Mesenchymal stem cell (in vitro differentiated cells and primary cell): ENCODE measurements around the gene PDGFRB.
A peak's percentile ranks its signal among the peaks of the same experiment; 100 is the strongest.

Experiments used
- DNase-seq: peaks from one replicate; pipeline ENCODE4 v3.0.0-alpha.2; 2013
- H2AFZ ChIP-seq: one replicate; pipeline ENCODE4 v1.6.1; 2013; ENCODE audit warnings: low read depth, mild to moderate bottlenecking, control low read depth, inconsistent platforms, low read length, moderate library complexity
- H2AK5ac ChIP-seq: 2 replicates; pipeline ENCODE4 v1.6.1; 2013; ENCODE audit warnings: low read length, moderate library complexity, mild to moderate bottlenecking, inconsistent platforms; ENCODE audit not compliant: severe bottlenecking
- H2BK120ac ChIP-seq: one replicate; pipeline ENCODE4 v1.6.1; 2013; ENCODE audit warnings: low read depth, mild to moderate bottlenecking, inconsistent platforms, low read length, moderate library complexity
- H2BK12ac ChIP-seq, 2 experiments: one replicate each; pipeline ENCODE4 v1.6.1; 2013; ENCODE audit warnings: inconsistent platforms in 2 of 2, low read length in 2 of 2, mild to moderate bottlenecking in 2 of 2, moderate library complexity in 2 of 2, control low read depth in 1 of 2
- H2BK15ac ChIP-seq: one replicate; pipeline ENCODE4 v1.6.1; 2013; ENCODE audit warnings: mild to moderate bottlenecking, low read depth, inconsistent platforms; ENCODE audit not compliant: poor library complexity, severe bottlenecking
- H2BK5ac ChIP-seq: 2 replicates; pipeline ENCODE4 v1.6.1; 2013; ENCODE audit warnings: low read depth, mild to moderate bottlenecking, low read length, control low read depth, inconsistent platforms; ENCODE audit not compliant: poor library complexity, severe bottlenecking
- H3K14ac ChIP-seq, 2 experiments: one replicate each; pipeline ENCODE4 v1.6.1; 2013; ENCODE audit warnings: inconsistent platforms in 2 of 2, low read length in 2 of 2, control low read depth in 1 of 2, mild to moderate bottlenecking in 1 of 2, moderate library complexity in 1 of 2
- H3K18ac ChIP-seq, 2 experiments: one replicate each; pipeline ENCODE4 v1.6.1; 2013; ENCODE audit warnings: inconsistent platforms in 2 of 2, low read length in 2 of 2, control low read depth in 1 of 2, low read depth in 1 of 2, mild to moderate bottlenecking in 1 of 2
- H3K23ac ChIP-seq, 2 experiments: one replicate each; pipeline ENCODE4 v1.6.1; 2013; ENCODE audit warnings: inconsistent platforms in 2 of 2, low read length in 2 of 2, mild to moderate bottlenecking in 2 of 2, moderate library complexity in 2 of 2, control low read depth in 1 of 2
- H3K27ac ChIP-seq: 2 replicates; pipeline ENCODE4 v1.5.1; 2013; ENCODE audit warnings: mild to moderate bottlenecking, moderate library complexity, low read length, control low read depth, inconsistent platforms; ENCODE audit not compliant: poor library complexity, severe bottlenecking
- H3K27me3 ChIP-seq, 2 experiments: 2 replicates each; pipeline versions ENCODE4 v1.6.1 to v1.7.0; 2013; ENCODE audit warnings: low read length in 2 of 2, mild to moderate bottlenecking in 2 of 2, moderate library complexity in 2 of 2, control low read depth in 1 of 2, inconsistent platforms in 1 of 2; ENCODE audit not compliant: control insufficient read depth in 1 of 2, insufficient read depth in 1 of 2
- H3K36me3 ChIP-seq, 2 experiments: 2 replicates each; pipeline versions ENCODE4 v1.6.1 to v1.7.0; 2013; ENCODE audit warnings: low read length in 2 of 2, control low read depth in 1 of 2, inconsistent platforms in 1 of 2, low read depth in 1 of 2, mild to moderate bottlenecking in 1 of 2; ENCODE audit not compliant: insufficient read depth in 2 of 2, control insufficient read depth in 1 of 2
- H3K4ac ChIP-seq, 2 experiments: one replicate each; pipeline ENCODE4 v1.6.1; 2013; ENCODE audit warnings: inconsistent platforms in 2 of 2, low read length in 2 of 2, mild to moderate bottlenecking in 2 of 2, moderate library complexity in 2 of 2, control low read depth in 1 of 2, low read depth in 1 of 2
- H3K4me1 ChIP-seq: 2 replicates; pipeline ENCODE4 v1.6.1; 2013; ENCODE audit warnings: low read depth, low read length, control low read depth; ENCODE audit not compliant: control insufficient read depth, insufficient read depth
- H3K4me2 ChIP-seq: 2 replicates; pipeline ENCODE4 v1.6.1; 2013; ENCODE audit warnings: low read length, mild to moderate bottlenecking, inconsistent platforms; ENCODE audit not compliant: poor library complexity, severe bottlenecking
- H3K4me3 ChIP-seq, 2 experiments: 2 replicates each; pipeline versions ENCODE4 v1.5.1 to v1.7.0; 2013; ENCODE audit warnings: low read length in 2 of 2, mild to moderate bottlenecking in 2 of 2, control low read depth in 1 of 2, low read depth in 1 of 2; ENCODE audit not compliant: insufficient read depth in 1 of 2
- H3K79me1 ChIP-seq: replicated peaks from 2 replicates; pipeline ENCODE4 v1.6.1; 2013; ENCODE audit warnings: mild to moderate bottlenecking, control low read depth, low read length, inconsistent platforms; ENCODE audit not compliant: poor library complexity, severe bottlenecking
- H3K9ac ChIP-seq: 2 replicates; pipeline ENCODE4 v1.7.0; 2013; ENCODE audit warnings: mild to moderate bottlenecking, low read length, moderate library complexity
- H3K9me3 ChIP-seq: 2 replicates; pipeline ENCODE4 v1.7.0; 2013; ENCODE audit warnings: mild to moderate bottlenecking, low read length; ENCODE audit not compliant: control insufficient read depth
- H4K8ac ChIP-seq: one replicate; pipeline ENCODE4 v1.6.1; 2013; ENCODE audit warnings: inconsistent platforms, mild to moderate bottlenecking, low read length, moderate library complexity
- H4K91ac ChIP-seq: one replicate; pipeline ENCODE4 v1.6.1; 2013; ENCODE audit warnings: mild to moderate bottlenecking, low read length, inconsistent platforms
- WGBS: methylation state at CpG from one replicate; pipeline ENCODE4 v1.1.7; 2013; ENCODE audit warnings: mixed read lengths; 5-methylcytosine and 5-hydroxymethylcytosine counted together

Gene PDGFRB

GRCh38 chr5:150148117-150148927 lies 7.3 kb downstream of the PDGFRB start:
- Histone ChIP-seq H2BK12ac (peak overlapping the region in 1 of 2 experiments; percentile 80), H3K18ac (peak overlapping the region in 1 of 2 experiments; percentile 28), H3K9ac (peak overlapping the region; percentile 82), H3K4ac (no peak overlapping the region), H2BK5ac (no peak overlapping the region), H3K27me3 (no peaks in the 10 kb centered on the region), H3K79me1 (peaks cover 21% of the 10 kb centered on the region), H2BK15ac (peak overlapping the region; percentile 4), H3K9me3 (no peaks in the 10 kb centered on the region), H3K4me1 (peaks cover 65% of the 10 kb centered on the region), H2AFZ (no peak overlapping the region), H4K8ac (peak overlapping the region; percentile 55), H3K4me3 (peak overlapping the region in 1 of 2 experiments; percentile 70), H3K27ac (no peak overlapping the region), H3K23ac (no peak overlapping the region), H3K36me3 (peaks cover 54 to 75% of the 10 kb centered on the region in 2 experiments), H3K4me2 (no peak overlapping the region), H2BK120ac (no peak overlapping the region), H2AK5ac (no peak overlapping the region), H4K91ac (no peak overlapping the region), H3K14ac (peak overlapping the region in 1 of 2 experiments; percentile 38)
- WGBS: 97% methylated on average over 10 of the region's 11 CpGs
- no peak for DNase-seq

DNA sequence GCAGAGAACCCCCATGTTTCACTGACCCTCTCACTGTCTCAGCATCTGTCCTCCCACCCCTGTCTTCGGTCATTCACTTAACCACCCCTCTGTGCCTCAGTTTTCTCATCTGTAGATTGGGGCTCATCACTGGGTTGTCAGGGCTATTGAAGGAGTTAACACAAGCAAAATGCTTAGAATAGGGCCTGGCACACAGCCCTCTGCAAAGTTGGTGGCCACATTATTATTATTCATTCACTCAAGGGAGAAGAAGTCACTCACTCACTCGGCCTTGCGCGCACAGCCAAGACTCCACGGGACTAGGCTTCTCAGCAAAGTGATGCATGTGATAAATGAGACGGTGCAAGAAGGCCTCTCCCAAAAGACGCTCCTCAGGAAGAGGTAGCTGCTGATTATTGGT lies 8.0 kb downstream of the PDGFRB start:
- Histone ChIP-seq H2BK5ac (no peak overlapping the region), H3K18ac (peak overlapping the region; percentile 30 to 72), H3K9ac (peak overlapping the region; percentile 82), H3K4me1 (peaks cover 63% of the 10 kb centered on the region), H4K8ac (peak overlapping the region; percentile 71), H3K27me3 (no peaks in the 10 kb centered on the region), H3K4me2 (no peak overlapping the region), H3K4me3 (peak overlapping the region in 1 of 2 experiments; percentile 70), H3K23ac (no peak overlapping the region), H2BK15ac (no peak overlapping the region), H3K27ac (no peak overlapping the region), H3K4ac (peak overlapping the region in 1 of 2 experiments; percentile 77), H2AFZ (no peak overlapping the region), H4K91ac (no peak overlapping the region), H2BK120ac (no peak overlapping the region), H3K9me3 (no peaks in the 10 kb centered on the region), H3K79me1 (peaks cover 21% of the 10 kb centered on the region), H2AK5ac (peak overlapping the region; percentile 73), H2BK12ac (peak overlapping the region in 1 of 2 experiments; percentile 21), H3K36me3 (peaks cover 49 to 68% of the 10 kb centered on the region in 2 experiments), H3K14ac (no peak overlapping the region)
- 93% methylated on average over 7 of the region's 7 CpGs for WGBS
- no peak for DNase-seq

DNA sequence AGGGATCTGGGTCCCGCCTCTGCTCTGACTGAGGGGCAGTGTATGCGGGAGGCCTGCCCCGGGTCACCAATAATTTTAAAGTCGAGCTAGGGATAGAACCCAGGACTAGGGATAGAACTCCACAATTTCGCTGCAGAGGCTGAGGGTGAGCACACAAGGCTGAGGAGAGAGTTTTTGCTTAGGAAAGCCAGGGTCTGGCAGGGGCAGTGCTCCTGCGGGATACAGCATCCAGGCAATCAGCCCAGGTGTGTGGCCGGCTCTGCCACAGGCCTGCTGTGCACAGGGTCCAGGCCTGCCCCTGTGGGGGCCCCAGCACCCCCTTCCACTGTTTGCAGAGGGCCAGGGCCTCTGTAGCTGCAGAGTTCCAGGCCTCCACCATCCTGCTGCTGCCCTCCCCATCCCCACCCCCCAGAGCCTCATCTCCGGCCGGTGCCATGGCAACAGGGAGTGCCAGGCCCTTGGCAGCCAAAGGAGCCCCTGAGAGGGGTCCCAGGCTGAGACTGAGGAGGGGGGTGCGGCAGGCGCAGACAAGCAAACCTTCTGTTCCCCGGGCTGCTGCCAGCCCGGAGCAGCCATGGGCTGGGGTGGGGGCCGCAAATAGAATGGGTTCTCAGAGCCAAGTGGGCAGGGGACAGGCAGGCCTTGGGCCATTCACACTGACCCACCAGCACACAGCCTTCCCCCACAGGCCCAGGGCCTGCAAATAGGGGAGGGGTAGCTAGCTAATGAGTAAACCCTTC lies 8.6 kb downstream of the PDGFRB start:
- Histone ChIP-seq H4K91ac (peak overlapping the region; percentile 66), H3K14ac (peak overlapping the region in 1 of 2 experiments; percentile 71), H3K27ac (no peak overlapping the region), H2BK5ac (no peak overlapping the region), H3K4ac (peak overlapping the region; percentile 26 to 77), H3K9ac (peak overlapping the region; percentile 82), H3K27me3 (no peaks in the 10 kb centered on the region), H3K9me3 (no peaks in the 10 kb centered on the region), H3K23ac (peak overlapping the region in 1 of 2 experiments; percentile 60), H3K4me3 (peak overlapping the region in 1 of 2 experiments; percentile 70), H3K79me1 (peaks cover 21% of the 10 kb centered on the region), H2BK12ac (peak overlapping the region in 1 of 2 experiments; percentile 76), H2AFZ (no peak overlapping the region), H3K18ac (peak overlapping the region; percentile 30 to 72), H2BK120ac (peak overlapping the region; percentile 91), H2AK5ac (peak overlapping the region; percentile 91), H2BK15ac (peak overlapping the region; percentile 96), H4K8ac (peak overlapping the region; percentile 71), H3K4me1 (peaks cover 63% of the 10 kb centered on the region), H3K4me2 (no peak overlapping the region), H3K36me3 (peaks cover 44 to 67% of the 10 kb centered on the region in 2 experiments)
- WGBS: 91% methylated on average over 13 of the region's 14 CpGs
- no peak for DNase-seq

GRCh38 chr5:150146235-150146634 lies 9.4 kb downstream of the PDGFRB start:
- Histone ChIP-seq H3K79me1 (peaks cover 21% of the 10 kb centered on the region), H2AK5ac (peak overlapping the region; percentile 91), H3K27ac (no peak overlapping the region), H2BK12ac (no peak overlapping the region), H3K4me3 (peak overlapping the region in 1 of 2 experiments; percentile 70), H3K27me3 (no peaks in the 10 kb centered on the region), H3K4me1 (peaks cover 68% of the 10 kb centered on the region), H3K4me2 (no peak overlapping the region), H2BK15ac (no peak overlapping the region), H3K18ac (peak overlapping the region in 1 of 2 experiments; percentile 35), H2BK5ac (no peak overlapping the region), H2BK120ac (no peak overlapping the region), H3K36me3 (peaks cover 41 to 72% of the 10 kb centered on the region in 2 experiments), H4K8ac (no peak overlapping the region), H2AFZ (no peak overlapping the region), H3K9me3 (no peaks in the 10 kb centered on the region), H3K23ac (no peak overlapping the region), H3K9ac (peak overlapping the region; percentile 82), H3K14ac (no peak overlapping the region), H4K91ac (no peak overlapping the region), H3K4ac (no peak overlapping the region)
- WGBS: 98% methylated on average over 3 of the region's 5 CpGs
- no peak for DNase-seq
